GM13976 (cell line): ENCODE results near the gene NAGPA.

Source experiments
- DNase-seq: peaks from one replicate; pipeline ENCODE4 v3.0.0; 2012; ENCODE audit warnings: low spot score
- in situ Hi-C: fragments of 300-500 bp; cut with MboI; formaldehyde crosslinking; loops from one replicate; pipeline ENCODE4 v1.12.0; 2022; ENCODE audit warnings: low sequenced_read_pairs, mixed read lengths, inconsistent platforms; ENCODE audit not compliant: unreplicated experiment
- TF ChIP-seq, protein P1 (sequence below): IDR thresholded peaks from 2 replicates; pipeline ENCODE4 v1.5.1; 2012; ENCODE audit warnings: borderline replicate concordance, mild to moderate bottlenecking; ENCODE audit not compliant: insufficient read depth; ENCODE audit errors: extremely low read depth, missing control alignments, control extremely low read depth

Gene NAGPA

DNA sequence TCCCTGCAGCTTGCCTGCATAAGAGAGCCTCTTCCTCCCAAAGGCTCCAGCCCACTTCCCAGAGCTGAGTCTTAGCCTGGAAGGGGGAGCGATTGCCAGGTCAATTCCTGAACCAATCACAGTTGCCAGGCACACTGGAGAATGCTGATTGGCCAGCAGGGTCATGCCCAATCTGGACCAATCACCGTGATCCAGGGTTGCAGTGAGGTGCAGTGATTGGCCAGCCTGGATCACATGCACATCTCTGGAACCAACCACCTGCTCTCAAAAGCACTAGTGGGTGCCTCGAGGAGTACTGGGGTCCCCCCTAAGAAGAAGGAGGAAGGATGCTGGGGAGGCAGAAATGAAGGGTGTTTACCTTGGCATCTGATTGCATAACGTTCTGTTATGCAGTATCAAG lies 18.4 kb downstream of the NAGPA start:
- TF ChIP-seq, protein P1, sequence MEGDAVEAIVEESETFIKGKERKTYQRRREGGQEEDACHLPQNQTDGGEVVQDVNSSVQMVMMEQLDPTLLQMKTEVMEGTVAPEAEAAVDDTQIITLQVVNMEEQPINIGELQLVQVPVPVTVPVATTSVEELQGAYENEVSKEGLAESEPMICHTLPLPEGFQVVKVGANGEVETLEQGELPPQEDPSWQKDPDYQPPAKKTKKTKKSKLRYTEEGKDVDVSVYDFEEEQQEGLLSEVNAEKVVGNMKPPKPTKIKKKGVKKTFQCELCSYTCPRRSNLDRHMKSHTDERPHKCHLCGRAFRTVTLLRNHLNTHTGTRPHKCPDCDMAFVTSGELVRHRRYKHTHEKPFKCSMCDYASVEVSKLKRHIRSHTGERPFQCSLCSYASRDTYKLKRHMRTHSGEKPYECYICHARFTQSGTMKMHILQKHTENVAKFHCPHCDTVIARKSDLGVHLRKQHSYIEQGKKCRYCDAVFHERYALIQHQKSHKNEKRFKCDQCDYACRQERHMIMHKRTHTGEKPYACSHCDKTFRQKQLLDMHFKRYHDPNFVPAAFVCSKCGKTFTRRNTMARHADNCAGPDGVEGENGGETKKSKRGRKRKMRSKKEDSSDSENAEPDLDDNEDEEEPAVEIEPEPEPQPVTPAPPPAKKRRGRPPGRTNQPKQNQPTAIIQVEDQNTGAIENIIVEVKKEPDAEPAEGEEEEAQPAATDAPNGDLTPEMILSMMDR, result no peak

DNA sequence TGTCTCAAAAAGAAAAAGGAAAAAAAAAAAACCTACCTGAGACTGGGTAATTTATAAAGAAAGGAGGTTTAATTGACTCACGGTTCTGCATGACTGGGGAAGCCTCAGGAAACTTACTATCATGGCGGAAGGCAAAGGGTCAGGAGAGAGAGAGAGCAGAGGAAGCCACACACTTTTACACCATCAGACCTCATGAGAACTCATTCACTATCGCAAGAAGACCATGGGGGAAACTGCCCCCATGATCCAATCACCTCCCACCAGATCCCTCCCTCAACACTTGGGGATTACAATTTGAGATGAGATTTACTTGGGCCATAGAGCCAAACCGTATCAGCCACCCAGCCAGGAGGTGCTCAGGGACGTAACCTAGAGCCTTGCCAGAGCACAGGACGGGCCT lies 20.8 kb downstream of the NAGPA start:
- in situ Hi-C loops, result no loop called here
- DNase-seq, result no peak
- TF ChIP-seq, protein P1, result no peak

More for the DNA sequence above, 18.4 kb downstream of the NAGPA start:
- no peak for DNase-seq
- in situ Hi-C loops, result no loop called here

DNA sequence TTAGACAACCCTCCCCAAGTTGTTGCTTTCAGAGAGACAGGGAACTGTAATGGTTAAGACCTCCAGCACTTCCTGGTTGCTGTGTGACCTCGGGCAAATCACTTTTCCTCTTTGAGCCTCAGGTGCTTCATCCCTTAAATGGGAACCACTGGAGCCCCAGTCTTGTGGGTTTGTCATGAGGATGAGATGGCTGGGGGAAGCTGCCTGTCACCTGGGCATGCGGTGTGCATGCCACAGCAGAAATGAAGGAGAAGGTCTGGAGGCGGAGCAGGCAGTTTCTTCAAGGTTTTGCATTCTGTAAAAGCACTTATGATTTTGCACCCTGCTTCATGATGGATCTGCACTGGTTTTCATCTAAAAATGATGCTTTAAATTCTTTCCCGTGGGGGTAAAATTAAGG lies 22.1 kb downstream of the NAGPA start:
- DNase-seq, result no peak
- TF ChIP-seq, protein P1, result no peak
- in situ Hi-C loops, result no loop called here

DNA sequence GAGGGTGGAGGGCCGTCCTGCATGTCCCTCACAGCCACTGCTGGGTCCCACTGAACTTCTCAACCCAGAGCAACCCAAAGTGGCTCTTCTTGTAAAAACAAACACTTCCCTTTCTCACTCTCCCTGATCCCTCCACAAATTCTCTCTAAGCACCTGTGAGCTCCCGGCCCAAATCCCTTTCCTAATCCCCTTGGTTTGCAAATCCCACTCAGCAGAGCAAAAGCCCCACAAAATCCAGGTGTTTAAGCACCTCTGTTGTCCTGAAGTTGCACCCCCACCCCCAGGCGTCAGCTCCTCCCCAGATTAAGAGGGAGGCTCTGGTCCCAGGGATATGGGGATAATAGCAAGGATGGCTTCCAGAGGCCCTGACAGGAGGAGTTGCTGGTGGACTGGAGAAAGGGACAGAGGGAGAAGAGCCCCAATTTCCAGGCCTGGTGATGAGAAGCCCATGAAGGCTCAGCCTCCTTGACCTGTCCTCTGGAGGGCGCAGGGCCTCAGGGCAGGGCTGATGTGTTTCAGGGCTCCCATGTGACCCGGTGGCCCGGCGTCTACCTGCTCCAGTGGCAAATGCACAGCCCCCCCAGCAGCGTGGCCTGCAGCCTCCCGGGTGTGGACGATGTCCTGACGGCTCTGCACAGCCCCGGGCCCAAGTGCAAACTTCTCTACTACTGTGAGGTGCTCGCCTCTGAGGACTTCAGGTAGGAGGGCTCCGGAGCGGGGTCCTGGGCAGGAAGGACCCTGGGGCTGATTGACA lies 23.0 kb downstream of the NAGPA start:
- no peak for DNase-seq
- in situ Hi-C loops, result no loop called here
- TF ChIP-seq, protein P1, result no peak

DNA sequence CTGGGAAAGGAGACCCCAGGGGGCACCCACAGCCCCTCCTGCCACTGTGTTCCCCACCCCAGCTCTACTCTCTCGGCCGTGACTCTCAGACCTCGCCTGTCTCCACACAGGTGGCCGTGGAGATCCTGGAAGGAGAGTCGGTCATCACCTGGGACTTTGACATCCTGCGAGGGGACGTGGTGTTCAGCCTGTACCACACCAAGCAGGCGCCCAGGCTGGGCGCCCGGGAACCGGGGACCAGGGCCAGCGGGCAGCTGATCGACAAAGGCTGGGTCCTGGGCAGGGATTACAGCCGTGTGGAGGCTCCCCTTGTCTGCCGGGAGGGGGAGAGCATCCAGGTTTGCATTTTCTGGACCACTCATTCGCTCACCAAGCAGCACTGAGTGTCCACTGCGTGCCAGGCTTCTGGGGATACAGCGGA lies 25.4 kb downstream of the NAGPA start:
- in situ Hi-C loops, result no loop called here
- TF ChIP-seq, protein P1, result no peak

DNA sequence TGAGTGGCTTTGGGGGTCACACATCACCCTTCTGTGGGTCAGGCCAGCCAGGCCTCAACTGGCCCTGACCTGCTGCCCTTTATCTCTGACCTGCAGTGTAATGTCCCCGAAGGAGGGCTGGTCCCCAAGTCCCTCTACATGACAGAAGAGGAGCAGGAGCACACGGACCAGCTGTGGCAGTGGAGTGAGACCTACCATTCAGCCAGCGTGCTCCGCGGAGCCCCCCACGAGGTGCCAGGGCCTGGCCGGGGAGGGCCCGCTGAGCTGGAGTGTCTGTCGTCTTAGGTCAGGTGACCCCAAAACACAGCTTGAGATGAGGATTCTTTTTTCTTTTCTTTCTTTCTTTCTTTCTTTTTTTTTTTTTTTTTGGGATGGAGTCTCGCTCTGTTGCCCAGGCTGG lies 26.5 kb downstream of the NAGPA start:
- in situ Hi-C loops, result no loop called here
- DNase-seq, result no peak
- TF ChIP-seq, protein P1, result no peak

More for the DNA sequence above, 25.4 kb downstream of the NAGPA start:
- no peak for DNase-seq
